Astrocyte (in vitro differentiated cells and primary cell): ENCODE measurements around the gene KPNA3. TPM values are rescaled to one million over a fixed set of nuclear protein-coding genes. Genes with fewer than 3 reads are reported as not detected.

Experiments
- DNase-seq: peaks from one replicate; pipeline ENCODE4 v3.0.0-alpha.2; 2010; ENCODE audit warnings: low read depth
- FAIRE-seq: peaks from 2 replicates; lab custom pipeline; 2011; peaks lifted over from hg19 to GRCh38; lab: Jason Lieb, UNC
- H2AFZ ChIP-seq: 2 replicates; pipeline ENCODE4 v1.6.0; 2012; ENCODE audit warnings: low read depth, low read length, inconsistent platforms
- H3K27ac ChIP-seq: 2 replicates; pipeline ENCODE4 v1.5.1; 2011; ENCODE audit warnings: low read depth, low read length, inconsistent platforms
- H3K27me3 ChIP-seq: 2 replicates; pipeline ENCODE4 v1.6.0; 2011; ENCODE audit warnings: low read length, inconsistent platforms; ENCODE audit not compliant: insufficient read depth
- H3K36me3 ChIP-seq: 2 replicates; pipeline ENCODE4 v1.5.1; 2011; ENCODE audit warnings: low read length, inconsistent platforms; ENCODE audit not compliant: insufficient read depth
- H3K4me1 ChIP-seq: 2 replicates; pipeline ENCODE4 v1.5.1; 2011; ENCODE audit warnings: low read length, inconsistent platforms; ENCODE audit not compliant: insufficient read depth
- H3K4me2 ChIP-seq: 2 replicates; pipeline ENCODE4 v1.6.0; 2012; ENCODE audit warnings: low read length, inconsistent platforms
- H3K4me3 ChIP-seq: 2 replicates; pipeline ENCODE4 v1.5.1; 2011; ENCODE audit warnings: low read depth, mild to moderate bottlenecking, low read length, inconsistent platforms; ENCODE audit not compliant: insufficient read depth
- H3K79me2 ChIP-seq: 2 replicates; pipeline ENCODE4 v1.6.0; 2012; ENCODE audit warnings: mild to moderate bottlenecking, low read length, inconsistent platforms; ENCODE audit not compliant: insufficient read depth
- H3K9ac ChIP-seq: 2 replicates; pipeline ENCODE4 v1.6.0; 2012; ENCODE audit warnings: mild to moderate bottlenecking, low read length, inconsistent platforms
- H3K9me3 ChIP-seq: 2 replicates; pipeline ENCODE4 v1.5.1; 2012; ENCODE audit warnings: low read depth, mild to moderate bottlenecking, low read length, inconsistent platforms; ENCODE audit not compliant: insufficient read depth
- H4K20me1 ChIP-seq: 2 replicates; pipeline ENCODE4 v1.6.0; 2012; ENCODE audit warnings: low read length, inconsistent platforms; ENCODE audit not compliant: insufficient read depth
- H3K27ac Mint-ChIP-seq: one replicate; pipeline ENCODE4 v1.8.0; 2021; ENCODE audit warnings: mild to moderate bottlenecking, mixed read lengths; ENCODE audit not compliant: unreplicated experiment
- H3K27me3 Mint-ChIP-seq: one replicate; pipeline ENCODE4 v1.8.0; 2021; ENCODE audit warnings: low read depth, mixed read lengths; ENCODE audit not compliant: unreplicated experiment
- H3K36me3 Mint-ChIP-seq: one replicate; pipeline ENCODE4 v1.8.0; 2021; ENCODE audit warnings: low read depth, mixed read lengths; ENCODE audit not compliant: unreplicated experiment
- H3K4me1 Mint-ChIP-seq: one replicate; pipeline ENCODE4 v1.8.0; 2021; ENCODE audit warnings: low read depth, mixed read lengths; ENCODE audit not compliant: unreplicated experiment
- H3K4me3 Mint-ChIP-seq: one replicate; pipeline ENCODE4 v1.8.0; 2021; ENCODE audit warnings: mild to moderate bottlenecking, moderate library complexity, mixed read lengths; ENCODE audit not compliant: unreplicated experiment
- H3K9me3 Mint-ChIP-seq: one replicate; pipeline ENCODE4 v1.8.0; 2021; ENCODE audit warnings: mild to moderate bottlenecking, mixed read lengths; ENCODE audit not compliant: unreplicated experiment
- CTCF ChIP-seq: IDR thresholded peaks from 2 replicates; pipeline ENCODE4 v1.5.1; 2011; ENCODE audit warnings: low read depth, mild to moderate bottlenecking, inconsistent platforms, low read length, moderate library complexity; ENCODE audit not compliant: insufficient read depth
- EZH2 ChIP-seq: IDR thresholded peaks from 2 replicates; pipeline ENCODE4 v1.6.1; 2012; ENCODE audit warnings: mild to moderate bottlenecking, low read length, inconsistent platforms; ENCODE audit not compliant: insufficient read depth
- total RNA-seq: library from RNA; stranded (reverse); gene quantifications from 2 replicates; pipeline ENCODE4 v1.2.1, GENCODE V29; 2021

KPNA3 gene
- total RNA-seq, 1 donor from 2014 or later = 62.0 TPM

- H3K4me2 ChIP-seq = no peak overlapping the region
- DNase-seq = no peak
- H2AFZ ChIP-seq = no peak overlapping the region
- no peak for FAIRE-seq
- H3K4me1 Mint-ChIP-seq = peaks cover 15% of the 10 kb centered on the region
- no peaks in the 10 kb centered on the region for H4K20me1 ChIP-seq
- no peak overlapping the region for H3K27ac Mint-ChIP-seq
- H3K27me3 Mint-ChIP-seq = peaks cover 3% of the 10 kb centered on the region
- H3K79me2 ChIP-seq = no peaks in the 10 kb centered on the region
- H3K9ac ChIP-seq = no peak overlapping the region
- peaks cover 4% of the 10 kb centered on the region for H3K4me1 ChIP-seq
- H3K9me3 ChIP-seq = no peaks in the 10 kb centered on the region
- no peak overlapping the region for H3K4me3 Mint-ChIP-seq
- no peak overlapping the region for H3K4me3 ChIP-seq
- no peaks in the 10 kb centered on the region for H3K36me3 Mint-ChIP-seq
- peaks cover 7% of the 10 kb centered on the region for H3K9me3 Mint-ChIP-seq
- TF ChIP-seq CTCF (no peak), EZH2 (no peak)
- H3K36me3 ChIP-seq = no peaks in the 10 kb centered on the region
- no peak overlapping the region for H3K27ac ChIP-seq
- H3K27me3 ChIP-seq = no peaks in the 10 kb centered on the region
These were observed 47.8 kb upstream of the KPNA3 start for GRCh38 chr13:49840266-49840665.

GRCh38 chr13:49838989-49839388, 46.5 kb upstream of the KPNA3 start:
- Histone ChIP-seq H3K4me3 (no peak overlapping the region), H3K79me2 (no peaks in the 10 kb centered on the region), H3K9me3 (no peaks in the 10 kb centered on the region), H3K4me1 (peaks cover 4% of the 10 kb centered on the region), H2AFZ (no peak overlapping the region), H3K27me3 (no peaks in the 10 kb centered on the region), H3K36me3 (no peaks in the 10 kb centered on the region), H4K20me1 (no peaks in the 10 kb centered on the region), H3K4me2 (no peak overlapping the region), H3K9ac (no peak overlapping the region), H3K27ac (no peak overlapping the region)
- DNase-seq (no peak), FAIRE-seq (no peak)
- no peaks in the 10 kb centered on the region for H3K36me3 Mint-ChIP-seq
- peaks cover 15% of the 10 kb centered on the region for H3K4me1 Mint-ChIP-seq
- no peak overlapping the region for H3K27ac Mint-ChIP-seq
- TF ChIP-seq CTCF (no peak), EZH2 (no peak)
- no peak overlapping the region for H3K4me3 Mint-ChIP-seq
- H3K27me3 Mint-ChIP-seq = peaks cover 3% of the 10 kb centered on the region
- H3K9me3 Mint-ChIP-seq = peaks cover 8% of the 10 kb centered on the region

DNA sequence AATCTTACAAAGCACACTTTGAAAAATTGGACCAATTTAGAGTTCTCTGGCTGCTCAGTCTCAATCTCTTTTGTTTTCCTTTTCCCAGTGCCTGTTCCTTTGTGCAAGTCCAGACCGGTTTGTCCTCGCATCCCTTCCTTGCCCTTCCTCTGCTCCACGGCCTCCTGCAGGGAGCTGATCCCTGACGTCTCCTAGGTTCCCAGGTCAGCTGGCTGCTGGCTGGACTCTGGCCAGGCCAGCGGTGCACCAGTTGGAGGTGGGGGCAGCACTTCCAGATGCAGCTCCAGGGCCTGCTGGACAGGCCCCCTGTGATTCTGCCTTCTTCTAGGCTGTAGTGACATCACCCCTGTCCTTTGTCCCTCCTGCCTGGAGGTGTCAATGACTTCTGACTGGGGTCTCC, 44.0 kb upstream of the KPNA3 start:
- Histone ChIP-seq H3K4me2 (no peak overlapping the region), H4K20me1 (no peaks in the 10 kb centered on the region), H3K9ac (no peak overlapping the region), H3K9me3 (no peaks in the 10 kb centered on the region), H3K36me3 (no peaks in the 10 kb centered on the region), H3K79me2 (no peaks in the 10 kb centered on the region), H3K27ac (no peak overlapping the region), H3K4me3 (no peak overlapping the region), H3K4me1 (peaks cover 4% of the 10 kb centered on the region), H2AFZ (no peak overlapping the region), H3K27me3 (no peaks in the 10 kb centered on the region)
- peaks cover 5% of the 10 kb centered on the region for H3K9me3 Mint-ChIP-seq
- no peak for DNase-seq
- H3K4me1 Mint-ChIP-seq = peaks cover 15% of the 10 kb centered on the region
- TF ChIP-seq CTCF = no peak
- no peak for TF ChIP-seq EZH2
- no peaks in the 10 kb centered on the region for H3K36me3 Mint-ChIP-seq
- no peak overlapping the region for H3K27ac Mint-ChIP-seq
- no peak overlapping the region for H3K4me3 Mint-ChIP-seq
- no peak for FAIRE-seq
- H3K27me3 Mint-ChIP-seq = no peaks in the 10 kb centered on the region
